AG10803 (cell line): Measurements from ENCODE around the gene CYB5D1.

ENCODE experiments used
- DNase-seq: peaks from one replicate; pipeline ENCODE4 v3.0.0; 2010; ENCODE audit warnings: low read depth
- H3K4me3 ChIP-seq: 2 replicates; pipeline ENCODE4 v1.5.1; 2011; ENCODE audit warnings: mild to moderate bottlenecking, low read length, control low read depth
- TF ChIP-seq, protein P1 (sequence below): conservative IDR thresholded peaks from 2 replicates; pipeline ENCODE4 v1.5.1; 2011; ENCODE audit warnings: mild to moderate bottlenecking, low read length, control low read depth, inconsistent platforms

CYB5D1 gene

DNA sequence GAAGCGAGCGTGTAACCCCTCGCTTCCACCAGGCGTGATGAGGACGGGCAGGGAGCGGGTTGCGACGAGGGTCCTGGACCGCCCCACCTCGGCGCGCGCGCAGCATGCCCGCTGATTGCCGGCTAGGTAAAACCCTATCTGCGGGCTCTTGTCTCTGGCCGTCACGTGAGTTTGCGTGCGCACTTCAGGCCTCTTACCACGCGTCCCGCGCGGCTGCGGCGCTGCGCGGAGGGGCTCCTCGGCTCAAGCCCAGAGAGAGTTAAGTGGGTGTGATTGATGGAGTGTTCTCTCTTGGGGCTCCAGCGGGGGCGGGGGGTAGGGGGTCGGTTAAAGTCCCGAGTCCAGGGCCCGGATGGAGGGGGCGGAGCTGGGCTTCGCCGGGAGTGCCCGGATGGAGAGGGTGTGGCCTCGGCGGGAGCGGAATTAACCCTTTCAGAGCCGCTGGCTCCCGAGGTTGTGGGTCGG, 15.9 kb upstream of the CYB5D1 start:
- peak overlapping the region; percentile 81 for H3K4me3 ChIP-seq
- TF ChIP-seq, protein P1, sequence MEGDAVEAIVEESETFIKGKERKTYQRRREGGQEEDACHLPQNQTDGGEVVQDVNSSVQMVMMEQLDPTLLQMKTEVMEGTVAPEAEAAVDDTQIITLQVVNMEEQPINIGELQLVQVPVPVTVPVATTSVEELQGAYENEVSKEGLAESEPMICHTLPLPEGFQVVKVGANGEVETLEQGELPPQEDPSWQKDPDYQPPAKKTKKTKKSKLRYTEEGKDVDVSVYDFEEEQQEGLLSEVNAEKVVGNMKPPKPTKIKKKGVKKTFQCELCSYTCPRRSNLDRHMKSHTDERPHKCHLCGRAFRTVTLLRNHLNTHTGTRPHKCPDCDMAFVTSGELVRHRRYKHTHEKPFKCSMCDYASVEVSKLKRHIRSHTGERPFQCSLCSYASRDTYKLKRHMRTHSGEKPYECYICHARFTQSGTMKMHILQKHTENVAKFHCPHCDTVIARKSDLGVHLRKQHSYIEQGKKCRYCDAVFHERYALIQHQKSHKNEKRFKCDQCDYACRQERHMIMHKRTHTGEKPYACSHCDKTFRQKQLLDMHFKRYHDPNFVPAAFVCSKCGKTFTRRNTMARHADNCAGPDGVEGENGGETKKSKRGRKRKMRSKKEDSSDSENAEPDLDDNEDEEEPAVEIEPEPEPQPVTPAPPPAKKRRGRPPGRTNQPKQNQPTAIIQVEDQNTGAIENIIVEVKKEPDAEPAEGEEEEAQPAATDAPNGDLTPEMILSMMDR = no peak
- DNase-seq = peak; percentile 72

DNA sequence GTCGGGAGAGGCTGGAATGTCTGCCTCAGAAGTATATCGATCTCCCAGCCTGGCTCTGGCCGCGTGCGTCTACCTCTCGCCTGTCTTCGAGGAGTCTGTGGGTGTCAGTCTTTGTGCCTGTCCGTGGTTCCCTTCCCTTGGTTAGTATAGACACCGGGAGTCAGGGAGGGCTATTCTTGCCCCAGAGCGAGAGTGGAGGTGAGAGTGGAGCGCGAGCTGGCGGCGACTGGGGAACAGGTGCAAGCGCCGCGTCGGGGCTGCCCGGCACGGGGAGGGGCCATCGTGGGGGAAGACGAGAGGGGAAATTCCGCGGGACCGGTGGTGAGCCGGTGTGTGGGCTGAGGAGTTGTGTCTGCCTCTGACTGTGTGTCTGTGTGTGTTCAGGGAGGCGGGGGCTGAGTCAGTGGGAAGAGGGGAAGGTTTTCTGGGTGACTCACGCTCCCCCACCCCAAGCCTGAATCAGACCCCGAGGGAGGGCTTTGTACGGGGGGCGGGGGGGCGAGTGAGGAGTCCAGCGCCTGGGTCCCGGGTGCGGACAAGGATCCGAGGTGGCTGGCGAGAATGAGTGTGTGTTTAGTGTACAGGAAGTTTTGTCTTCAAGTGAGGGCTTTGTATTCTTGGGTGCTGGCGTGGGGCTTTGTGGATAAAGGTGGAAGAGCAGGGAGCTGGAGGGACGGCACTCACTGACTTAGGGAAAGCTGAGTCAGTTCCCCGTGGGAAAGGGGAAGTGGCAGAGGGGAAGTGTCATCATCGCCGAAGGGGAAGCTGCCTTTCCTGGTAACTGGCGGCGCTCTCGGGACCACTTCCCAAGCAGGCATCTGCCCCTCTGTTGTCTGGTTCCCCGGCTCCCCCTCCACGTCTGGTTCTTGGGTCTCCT, 15.2 kb upstream of the CYB5D1 start:
- peak overlapping the region; percentile 81 for H3K4me3 ChIP-seq
- DNase-seq = peak; percentile 85
- TF ChIP-seq, protein P1 = no peak

DNA sequence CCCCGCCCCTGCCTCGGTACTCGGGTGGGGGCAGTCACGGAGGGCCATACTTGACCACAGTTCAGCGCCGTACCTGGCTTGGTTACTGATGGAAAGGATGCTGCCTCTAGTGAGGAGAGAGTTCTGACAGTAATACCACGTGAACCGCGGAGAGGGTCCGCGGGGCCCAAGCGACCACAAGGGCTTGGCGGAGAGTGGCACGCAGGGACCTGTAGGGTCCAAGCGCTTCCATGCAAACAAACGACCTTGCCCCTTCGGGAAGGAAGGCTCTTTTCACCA, 14.6 kb upstream of the CYB5D1 start:
- TF ChIP-seq, protein P1 = no peak
- peak overlapping the region; percentile 81 for H3K4me3 ChIP-seq
- DNase-seq = no peak

DNA sequence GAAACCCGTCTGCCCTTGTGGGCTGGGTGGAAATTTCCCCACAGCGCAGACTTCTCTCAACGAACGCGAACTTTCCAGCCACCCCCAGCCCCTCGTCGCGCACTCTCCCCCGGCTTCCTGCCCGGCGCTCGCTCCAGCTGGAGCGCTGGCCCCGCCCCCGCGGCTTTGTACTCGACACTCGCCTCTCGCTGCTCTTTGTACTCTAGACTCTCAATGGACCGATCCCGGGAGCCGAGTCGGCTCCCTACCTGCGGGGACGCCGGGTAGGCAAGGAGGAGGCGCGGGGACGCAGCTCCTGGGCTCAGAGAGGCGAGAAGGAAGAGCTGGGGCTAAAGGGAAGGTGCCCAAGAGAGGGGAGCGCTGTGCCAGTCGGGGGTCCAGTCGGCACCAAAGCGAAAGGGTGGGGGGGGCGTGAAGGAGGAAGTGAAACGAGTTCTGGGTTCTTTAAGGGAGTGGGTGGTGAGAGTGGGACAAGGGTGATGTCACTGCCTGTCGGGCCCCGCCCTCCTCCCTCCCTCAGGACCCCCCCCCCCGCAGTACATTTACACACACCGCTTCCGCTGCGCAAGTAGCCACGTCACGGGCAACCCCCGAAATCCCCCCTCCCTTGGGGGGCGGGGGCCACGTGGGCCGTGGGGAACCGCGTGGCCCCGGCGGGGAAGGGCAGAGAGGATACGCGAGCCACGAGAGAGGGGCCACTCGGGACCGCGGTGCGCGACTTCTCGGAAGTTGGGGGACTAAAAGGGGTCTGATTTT, 14.1 kb upstream of the CYB5D1 start:
- TF ChIP-seq, protein P1 = no peak
- DNase-seq = peak; percentile 68
- peak overlapping the region; percentile 81 for H3K4me3 ChIP-seq

DNA sequence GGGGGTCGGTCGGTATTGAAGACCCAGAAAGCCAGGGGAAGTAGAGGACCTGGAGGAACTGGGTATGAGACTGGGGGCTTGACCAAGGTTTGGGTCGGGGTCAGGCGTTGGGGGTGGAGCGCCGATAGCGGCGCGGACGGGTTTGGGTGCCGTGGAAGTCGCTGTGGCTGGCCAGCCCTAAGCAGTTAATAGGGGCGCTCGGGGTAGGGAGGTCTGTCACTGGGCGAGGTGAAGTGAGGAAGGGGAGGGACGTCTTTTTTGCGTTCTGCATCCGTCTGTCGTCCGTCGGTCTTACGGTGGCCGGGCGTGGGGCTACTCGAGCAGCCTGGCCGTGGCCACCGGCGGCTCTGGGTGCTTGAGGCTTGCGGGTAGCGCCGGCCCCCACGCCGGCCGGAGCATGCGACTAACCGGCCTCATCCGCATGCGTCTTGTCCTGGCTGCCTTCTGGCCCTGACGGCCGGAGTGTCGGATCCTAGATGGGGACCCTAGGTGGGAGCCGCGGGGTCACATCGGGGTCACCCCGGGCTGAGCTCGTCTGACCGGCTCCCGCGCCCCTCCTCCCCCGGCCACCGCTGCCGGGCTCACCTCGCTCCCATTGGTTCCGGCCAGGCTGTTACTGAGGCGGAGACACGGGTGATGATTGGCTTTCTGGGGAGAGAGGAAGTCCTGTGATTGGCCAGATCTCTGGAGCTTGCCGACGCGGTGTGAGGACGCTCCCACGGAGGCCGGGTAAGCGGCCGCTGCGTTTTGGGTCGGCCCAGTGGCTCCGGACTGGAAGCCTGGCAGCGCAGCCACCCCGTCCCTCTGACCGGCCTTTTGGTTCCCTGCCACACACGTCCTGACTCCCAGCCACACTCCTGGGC, 13.3 kb upstream of the CYB5D1 start:
- H3K4me3 ChIP-seq = peak overlapping the region; percentile 81
- TF ChIP-seq, protein P1 = no peak
- DNase-seq = peak; percentile 94

DNA sequence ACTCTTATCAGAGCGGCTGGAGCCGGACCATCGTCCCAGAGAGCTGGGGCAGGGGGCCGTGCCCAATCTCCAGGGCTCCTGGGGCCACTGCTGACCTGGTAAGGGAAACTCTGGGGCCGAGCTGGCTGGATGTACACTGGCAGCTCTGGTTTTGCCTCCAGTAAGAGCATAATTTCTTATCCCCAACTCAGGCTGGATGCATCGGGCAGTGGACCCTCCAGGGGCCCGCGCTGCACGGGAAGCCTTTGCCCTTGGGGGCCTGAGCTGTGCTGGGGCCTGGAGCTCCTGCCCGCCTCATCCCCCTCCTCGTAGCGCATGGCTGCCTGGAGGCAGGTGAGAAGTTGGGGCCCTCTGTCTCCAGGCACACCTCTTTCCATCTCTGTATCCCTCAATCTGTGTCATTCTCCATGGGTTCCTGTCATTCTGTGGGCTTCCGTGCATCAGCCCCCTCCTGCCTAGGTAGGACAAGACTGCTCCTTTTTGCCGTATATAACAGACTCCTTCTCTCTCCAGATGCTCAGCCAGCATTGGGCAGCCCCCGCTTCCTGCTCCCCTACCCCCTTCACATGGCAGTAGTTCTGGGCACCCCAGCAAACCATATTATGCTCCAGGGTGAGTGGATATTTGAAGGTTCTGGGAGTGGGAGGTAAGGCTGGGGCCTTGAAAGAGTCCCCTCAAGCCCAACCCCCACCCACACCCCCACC, 12.3 kb upstream of the CYB5D1 start:
- peak overlapping the region; percentile 81; the same call in 1 of the 2 replicates for H3K4me3 ChIP-seq
- no peak for DNase-seq
- TF ChIP-seq, protein P1 = no peak
